ENCODE results near the gene CCDC81.

Gene CCDC81

GRCh38 chr11:86440305-86440716 is 65.6 kb downstream of the CCDC81 start:
- no peak for DNase-seq (ENCODE audit: extremely low spot score)

GRCh38 chr11:86440843-86441242 is 66.2 kb downstream of the CCDC81 start:
- DNase-seq (ENCODE audit: extremely low spot score) = no peak
- TF ChIP-seq LEF1 (IDR thresholded peaks at IDR 0.05; ENCODE audit: borderline replicate concordance) (no peak), BHLHE40 (IDR thresholded peaks at IDR 0.05; ENCODE audit: borderline replicate concordance) (no peak), CTBP1 (IDR thresholded peaks at IDR 0.05; ENCODE audit: borderline replicate concordance) (no peak), ZNF384 (IDR thresholded peaks at IDR 0.05) (no peak), ARNT (IDR thresholded peaks at IDR 0.05) (no peak), HDGF (IDR thresholded peaks at IDR 0.05; ENCODE audit: borderline replicate concordance) (no peak), FOXA1 (IDR thresholded peaks at IDR 0.05) (no peak)
- TF ChIP-seq, protein P1, sequence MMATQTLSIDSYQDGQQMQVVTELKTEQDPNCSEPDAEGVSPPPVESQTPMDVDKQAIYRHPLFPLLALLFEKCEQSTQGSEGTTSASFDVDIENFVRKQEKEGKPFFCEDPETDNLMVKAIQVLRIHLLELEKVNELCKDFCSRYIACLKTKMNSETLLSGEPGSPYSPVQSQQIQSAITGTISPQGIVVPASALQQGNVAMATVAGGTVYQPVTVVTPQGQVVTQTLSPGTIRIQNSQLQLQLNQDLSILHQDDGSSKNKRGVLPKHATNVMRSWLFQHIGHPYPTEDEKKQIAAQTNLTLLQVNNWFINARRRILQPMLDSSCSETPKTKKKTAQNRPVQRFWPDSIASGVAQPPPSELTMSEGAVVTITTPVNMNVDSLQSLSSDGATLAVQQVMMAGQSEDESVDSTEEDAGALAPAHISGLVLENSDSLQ (IDR thresholded peaks at IDR 0.05) = no peak
- ChIA-PET CTCF (no interaction called here), POLR2A (no interaction called here)

More at GRCh38 chr11:86440305-86440716, 65.6 kb downstream of the CCDC81 start:
- ChIA-PET CTCF (no interaction called here), POLR2A (interaction anchor here (0.6 kb wide), 1 partner anchor 40 kb away, joined by 3 read pairs; no protein-coding TSS in a partner anchor)
- TF ChIP-seq ZNF384 (IDR thresholded peaks at IDR 0.05) = no peak
- no peak for TF ChIP-seq FOXK2 (IDR thresholded peaks at IDR 0.05)
- TF ChIP-seq SUZ12 (IDR thresholded peaks at IDR 0.05) = no peak
- TF ChIP-seq NFRKB (IDR thresholded peaks at IDR 0.05) = no peak
- no peak for TF ChIP-seq LEF1 (IDR thresholded peaks at IDR 0.05; ENCODE audit: borderline replicate concordance)
- TF ChIP-seq TARDBP (IDR thresholded peaks at IDR 0.05) = no peak
- TF ChIP-seq HDGF (IDR thresholded peaks at IDR 0.05; ENCODE audit: borderline replicate concordance) = no peak
- TF ChIP-seq FOXA1 (IDR thresholded peaks at IDR 0.05) = no peak
- no peak for TF ChIP-seq ELF4 (IDR thresholded peaks at IDR 0.05)
- TF ChIP-seq BHLHE40 (IDR thresholded peaks at IDR 0.05; ENCODE audit: borderline replicate concordance) = no peak
- no peak for TF ChIP-seq CTBP1 (IDR thresholded peaks at IDR 0.05; ENCODE audit: borderline replicate concordance)
- TF ChIP-seq L3MBTL2 (conservative IDR thresholded peaks at IDR 0.05) = no peak
- TF ChIP-seq, protein P1 (IDR thresholded peaks at IDR 0.05) = no peak
- no peak for TF ChIP-seq SP1 (IDR thresholded peaks at IDR 0.05)
- TF ChIP-seq ARNT (IDR thresholded peaks at IDR 0.05) = no peak
- TF ChIP-seq FOXM1 (IDR thresholded peaks at IDR 0.05; ENCODE audit: borderline replicate concordance) = no peak

DNA sequence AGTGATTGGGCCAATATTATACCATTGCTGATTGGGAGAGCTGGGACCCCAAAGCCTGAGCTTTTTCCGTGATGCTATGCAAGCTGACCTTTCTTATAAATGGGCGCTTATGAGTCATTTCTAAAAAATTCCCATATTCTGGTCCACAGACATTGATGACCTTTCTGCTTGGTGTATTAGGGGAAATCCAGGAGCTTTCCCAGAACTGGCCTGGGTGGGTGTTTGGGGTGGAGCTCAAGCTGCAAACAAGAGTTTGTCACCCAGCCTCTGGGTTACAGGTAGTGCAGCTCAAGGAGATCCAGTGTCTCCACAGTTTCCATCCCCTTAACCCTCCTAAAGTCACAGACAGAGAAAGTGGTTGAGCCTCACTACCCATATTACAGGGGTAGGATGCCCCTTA is 67.7 kb downstream of the CCDC81 start:
- TF ChIP-seq ELF4 (IDR thresholded peaks at IDR 0.05) (no peak), LEF1 (IDR thresholded peaks at IDR 0.05; ENCODE audit: borderline replicate concordance) (no peak), FOXM1 (IDR thresholded peaks at IDR 0.05; ENCODE audit: borderline replicate concordance) (no peak), CTBP1 (IDR thresholded peaks at IDR 0.05; ENCODE audit: borderline replicate concordance) (no peak), ARNT (IDR thresholded peaks at IDR 0.05) (no peak), FOXK2 (IDR thresholded peaks at IDR 0.05) (no peak), ZNF384 (IDR thresholded peaks at IDR 0.05) (no peak), HDGF (IDR thresholded peaks at IDR 0.05; ENCODE audit: borderline replicate concordance) (no peak), BHLHE40 (IDR thresholded peaks at IDR 0.05; ENCODE audit: borderline replicate concordance) (no peak), NFRKB (IDR thresholded peaks at IDR 0.05) (no peak), TARDBP (IDR thresholded peaks at IDR 0.05) (no peak), FOXA1 (IDR thresholded peaks at IDR 0.05) (no peak)
- TF ChIP-seq, protein P1 (IDR thresholded peaks at IDR 0.05) = no peak
- no peak for DNase-seq (ENCODE audit: extremely low spot score)
- POLR2A ChIA-PET = no interaction called here
- CTCF ChIA-PET = no interaction called here

GRCh38 chr11:86442827-86443226 is 68.1 kb downstream of the CCDC81 start:
- POLR2A ChIA-PET = no interaction called here
- TF ChIP-seq TARDBP (IDR thresholded peaks at IDR 0.05) (no peak), FOXA1 (IDR thresholded peaks at IDR 0.05) (no peak), SUZ12 (IDR thresholded peaks at IDR 0.05) (no peak), FOXK2 (IDR thresholded peaks at IDR 0.05) (no peak), HDGF (IDR thresholded peaks at IDR 0.05; ENCODE audit: borderline replicate concordance) (no peak), L3MBTL2 (conservative IDR thresholded peaks at IDR 0.05) (no peak)
- CTCF ChIA-PET = no interaction called here
- no peak for DNase-seq (ENCODE audit: extremely low spot score)

GRCh38 chr11:86443415-86443814 is 68.7 kb downstream of the CCDC81 start:
- ChIA-PET POLR2A (no interaction called here), CTCF (no interaction called here)
- TF ChIP-seq SP1 (IDR thresholded peaks at IDR 0.05) (no peak), FOXM1 (IDR thresholded peaks at IDR 0.05; ENCODE audit: borderline replicate concordance) (no peak), NFRKB (IDR thresholded peaks at IDR 0.05) (no peak), ARNT (IDR thresholded peaks at IDR 0.05) (no peak), FOXK2 (IDR thresholded peaks at IDR 0.05) (no peak), BHLHE40 (IDR thresholded peaks at IDR 0.05; ENCODE audit: borderline replicate concordance) (no peak), TARDBP (IDR thresholded peaks at IDR 0.05) (no peak), ZNF384 (IDR thresholded peaks at IDR 0.05) (no peak), ELF4 (IDR thresholded peaks at IDR 0.05) (no peak), CTBP1 (IDR thresholded peaks at IDR 0.05; ENCODE audit: borderline replicate concordance) (no peak), SUZ12 (IDR thresholded peaks at IDR 0.05) (no peak), L3MBTL2 (conservative IDR thresholded peaks at IDR 0.05) (no peak)
- TF ChIP-seq, protein P1 (IDR thresholded peaks at IDR 0.05) = no peak
- DNase-seq (ENCODE audit: extremely low spot score) = no peak

DNA sequence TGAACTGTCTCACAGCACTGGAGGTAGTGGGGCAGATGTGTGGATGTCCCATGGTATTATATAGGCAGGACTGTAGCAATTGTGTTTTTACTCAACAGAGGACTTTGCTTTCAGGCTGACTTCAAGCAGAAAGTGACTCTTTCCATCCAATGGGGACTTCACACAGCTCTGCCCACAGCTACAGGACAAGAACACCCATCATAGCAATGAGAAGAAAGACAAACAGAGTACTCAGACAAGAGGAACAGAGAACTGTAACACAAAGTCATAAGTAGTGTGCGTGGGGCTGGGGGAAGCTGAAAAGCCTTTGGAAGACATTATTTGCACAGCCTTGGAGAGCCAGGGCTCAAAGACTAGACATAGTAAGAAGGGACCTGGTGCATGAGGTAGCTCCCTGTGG is 70.3 kb downstream of the CCDC81 start:
- ChIA-PET POLR2A (no interaction called here), CTCF (no interaction called here)
- TF ChIP-seq FOXA1 (IDR thresholded peaks at IDR 0.05) (no peak), FOXK2 (IDR thresholded peaks at IDR 0.05) (no peak), ELF4 (IDR thresholded peaks at IDR 0.05) (no peak), SP1 (IDR thresholded peaks at IDR 0.05) (no peak), CTBP1 (IDR thresholded peaks at IDR 0.05; ENCODE audit: borderline replicate concordance) (no peak), ZNF384 (IDR thresholded peaks at IDR 0.05) (no peak), LEF1 (IDR thresholded peaks at IDR 0.05; ENCODE audit: borderline replicate concordance) (no peak), L3MBTL2 (conservative IDR thresholded peaks at IDR 0.05) (no peak), SUZ12 (IDR thresholded peaks at IDR 0.05) (no peak), ARNT (IDR thresholded peaks at IDR 0.05) (no peak), BHLHE40 (IDR thresholded peaks at IDR 0.05; ENCODE audit: borderline replicate concordance) (no peak), TARDBP (IDR thresholded peaks at IDR 0.05) (no peak), FOXM1 (IDR thresholded peaks at IDR 0.05; ENCODE audit: borderline replicate concordance) (no peak), NFRKB (IDR thresholded peaks at IDR 0.05) (no peak), HDGF (IDR thresholded peaks at IDR 0.05; ENCODE audit: borderline replicate concordance) (no peak)
- TF ChIP-seq, protein P1 (IDR thresholded peaks at IDR 0.05) = no peak
- no peak for DNase-seq (ENCODE audit: extremely low spot score)
